Sigmoid colon (tissue), 3 donors: ENCODE data around the gene OR4C46.

Source experiments
- CTCF ChIP-seq, 4 experiments: fragments of 450-650 bp in 3 of 4; fragments of 200-600 bp in 1 of 4; IDR thresholded peaks; one replicate each; pipeline ENCODE4 v1.5.1; 2016 to 2019; ENCODE audit warnings: antibody characterized with exemption in 4 of 4, mild to moderate bottlenecking in 3 of 4, moderate library complexity in 2 of 4
- POLR2A ChIP-seq, 2 donors: fragments of 450-650 bp; IDR thresholded peaks; one replicate each; pipeline ENCODE4 v1.6.1; 2016; ENCODE audit warnings: antibody characterized with exemption in 2 of 2, mild to moderate bottlenecking in 2 of 2, moderate library complexity in 2 of 2

- TF ChIP-seq CTCF (IDR thresholded peaks at IDR 0.05) (no peak), POLR2A (IDR thresholded peaks at IDR 0.05) (no peak)
These were observed 45.4 kb downstream of the OR4C46 start for GRCh38 chr11:54558407-54558806.
